Osteoblast (primary cell): ENCODE results near the gene KCTD2. TPM values are rescaled to one million over a fixed set of nuclear protein-coding genes. Genes with fewer than 3 reads are reported as not detected.
"Not testable (repeated sequence)": the region's sequence is repeated elsewhere in the genome, so short reads cannot be mapped to it uniquely, and the experiment has no call there.

ENCODE experiments used
- DNase-seq: peaks from one replicate; pipeline ENCODE4 v3.0.0; 2011; ENCODE audit warnings: low spot score, mixed read lengths; ENCODE audit not compliant: insufficient read length; ENCODE audit errors: missing footprints
- H2AFZ ChIP-seq: 2 replicates; pipeline ENCODE4 v1.6.0; 2011; ENCODE audit warnings: mild to moderate bottlenecking, low read length
- H3K27ac ChIP-seq: 2 replicates; pipeline ENCODE4 v1.5.1; 2011; ENCODE audit warnings: mild to moderate bottlenecking, low read depth, low read length, moderate library complexity
- H3K27me3 ChIP-seq: 2 replicates; pipeline ENCODE4 v1.6.0; 2012; ENCODE audit warnings: mild to moderate bottlenecking, control low read depth, inconsistent platforms, low read length, moderate library complexity; ENCODE audit not compliant: insufficient read depth
- H3K36me3 ChIP-seq: 2 replicates; pipeline ENCODE4 v1.5.1; 2011; ENCODE audit warnings: mild to moderate bottlenecking, low read length, control low read depth, moderate library complexity; ENCODE audit not compliant: insufficient read depth
- H3K4me1 ChIP-seq: 2 replicates; pipeline ENCODE4 v1.5.1; 2011; ENCODE audit warnings: mild to moderate bottlenecking, low read length, control low read depth, moderate library complexity; ENCODE audit not compliant: insufficient read depth
- H3K4me2 ChIP-seq: 2 replicates; pipeline ENCODE4 v1.6.0; 2011; ENCODE audit warnings: mild to moderate bottlenecking, low read length; ENCODE audit not compliant: insufficient read depth
- H3K4me3 ChIP-seq: fragments of 200-600 bp; sonication (generic); 3 replicates; pipeline ENCODE4 v1.5.1; 2012; ENCODE audit warnings: mild to moderate bottlenecking, low read length, inconsistent platforms; ENCODE audit not compliant: insufficient read depth
- H3K79me2 ChIP-seq: 2 replicates; pipeline ENCODE4 v1.6.0; 2012; ENCODE audit warnings: mild to moderate bottlenecking, low read length, control low read depth, inconsistent platforms; ENCODE audit not compliant: insufficient read depth
- H3K9me3 ChIP-seq: 2 replicates; pipeline ENCODE4 v1.5.1; 2011; ENCODE audit warnings: low read depth, low read length, control low read depth
- H4K20me1 ChIP-seq: 2 replicates; pipeline ENCODE4 v1.6.0; 2012; ENCODE audit warnings: mild to moderate bottlenecking, low read length, control low read depth; ENCODE audit not compliant: insufficient read depth
- total RNA-seq: library from RNA; depleted of rRNA; stranded (reverse); fragments of >200 nt; gene quantifications from 2 replicates; pipeline ENCODE4 v1.2.3, GENCODE V29; 2012
- TF ChIP-seq, protein P1 (sequence below): IDR thresholded peaks from 2 replicates; pipeline ENCODE4 v1.5.1; 2011; ENCODE audit warnings: mild to moderate bottlenecking, low read depth, low read length, moderate library complexity; ENCODE audit errors: extremely low read depth

Gene KCTD2
- total RNA-seq, 1 donor: 20.3 TPM

DNA sequence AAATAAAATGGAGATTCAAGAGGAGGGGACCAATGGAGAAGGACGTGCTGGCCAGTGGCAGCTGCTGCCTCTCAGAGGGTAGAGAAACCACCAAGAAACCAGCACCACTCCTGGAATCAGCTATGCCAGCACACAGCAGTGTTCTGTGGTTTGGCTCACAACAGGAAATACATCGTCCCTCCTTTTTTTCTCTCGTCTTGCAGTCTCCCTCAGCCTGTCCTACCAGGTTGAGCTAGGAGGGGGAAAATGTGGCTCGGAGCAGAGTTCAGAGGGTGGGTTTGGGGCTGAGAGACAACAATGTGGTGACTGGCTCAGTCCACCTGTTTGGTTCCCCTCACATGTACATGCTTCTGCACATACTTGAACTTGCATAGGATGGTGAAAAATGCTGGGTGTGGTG, 20.8 kb downstream of the KCTD2 start:
- peak; percentile 75 for DNase-seq
- Histone ChIP-seq H3K27ac (no peak overlapping the region), H3K27me3 (no peaks in the 10 kb centered on the region), H3K9me3 (no peaks in the 10 kb centered on the region), H2AFZ (no peak overlapping the region), H4K20me1 (peaks cover 5% of the 10 kb centered on the region), H3K4me2 (no peak overlapping the region), H3K4me3 (no peak overlapping the region), H3K4me1 (peaks cover 3% of the 10 kb centered on the region), H3K79me2 (no peaks in the 10 kb centered on the region), H3K36me3 (peaks cover 22% of the 10 kb centered on the region)
- TF ChIP-seq, protein P1, sequence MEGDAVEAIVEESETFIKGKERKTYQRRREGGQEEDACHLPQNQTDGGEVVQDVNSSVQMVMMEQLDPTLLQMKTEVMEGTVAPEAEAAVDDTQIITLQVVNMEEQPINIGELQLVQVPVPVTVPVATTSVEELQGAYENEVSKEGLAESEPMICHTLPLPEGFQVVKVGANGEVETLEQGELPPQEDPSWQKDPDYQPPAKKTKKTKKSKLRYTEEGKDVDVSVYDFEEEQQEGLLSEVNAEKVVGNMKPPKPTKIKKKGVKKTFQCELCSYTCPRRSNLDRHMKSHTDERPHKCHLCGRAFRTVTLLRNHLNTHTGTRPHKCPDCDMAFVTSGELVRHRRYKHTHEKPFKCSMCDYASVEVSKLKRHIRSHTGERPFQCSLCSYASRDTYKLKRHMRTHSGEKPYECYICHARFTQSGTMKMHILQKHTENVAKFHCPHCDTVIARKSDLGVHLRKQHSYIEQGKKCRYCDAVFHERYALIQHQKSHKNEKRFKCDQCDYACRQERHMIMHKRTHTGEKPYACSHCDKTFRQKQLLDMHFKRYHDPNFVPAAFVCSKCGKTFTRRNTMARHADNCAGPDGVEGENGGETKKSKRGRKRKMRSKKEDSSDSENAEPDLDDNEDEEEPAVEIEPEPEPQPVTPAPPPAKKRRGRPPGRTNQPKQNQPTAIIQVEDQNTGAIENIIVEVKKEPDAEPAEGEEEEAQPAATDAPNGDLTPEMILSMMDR: no peak

DNA sequence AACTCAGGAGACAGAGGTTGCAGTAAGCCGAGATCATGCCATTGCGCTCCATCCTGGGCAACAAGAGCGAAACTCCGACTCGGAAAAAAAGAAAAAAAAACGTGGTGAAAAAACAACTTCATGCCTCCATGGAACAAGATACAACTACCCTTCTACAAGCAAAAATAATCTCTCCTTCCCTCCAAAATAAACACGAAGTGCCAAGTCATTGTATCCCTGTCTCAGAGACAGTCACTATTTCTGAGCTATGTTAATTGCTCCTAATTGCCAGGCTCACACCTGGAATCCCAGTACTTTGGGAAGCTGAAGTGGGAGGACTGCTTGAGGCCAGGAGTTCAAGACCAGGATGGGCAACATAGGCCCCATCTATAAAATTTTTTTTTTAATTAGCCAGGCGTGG, 21.7 kb downstream of the KCTD2 start:
- no peaks in the 10 kb centered on the region for H3K79me2 ChIP-seq
- TF ChIP-seq, protein P1: no peak
- H3K36me3 ChIP-seq: peaks cover 13% of the 10 kb centered on the region
- no peaks in the 10 kb centered on the region for H3K9me3 ChIP-seq
- no peak overlapping the region for H2AFZ ChIP-seq
- H3K4me2 ChIP-seq: no peak overlapping the region
- no peaks in the 10 kb centered on the region for H3K27me3 ChIP-seq
- peaks cover 3% of the 10 kb centered on the region for H3K4me1 ChIP-seq
- H3K4me3 ChIP-seq: no peak overlapping the region
- DNase-seq: peak; percentile 9
- H3K27ac ChIP-seq: no peak overlapping the region
- H4K20me1 ChIP-seq: peaks cover 3% of the 10 kb centered on the region

DNA sequence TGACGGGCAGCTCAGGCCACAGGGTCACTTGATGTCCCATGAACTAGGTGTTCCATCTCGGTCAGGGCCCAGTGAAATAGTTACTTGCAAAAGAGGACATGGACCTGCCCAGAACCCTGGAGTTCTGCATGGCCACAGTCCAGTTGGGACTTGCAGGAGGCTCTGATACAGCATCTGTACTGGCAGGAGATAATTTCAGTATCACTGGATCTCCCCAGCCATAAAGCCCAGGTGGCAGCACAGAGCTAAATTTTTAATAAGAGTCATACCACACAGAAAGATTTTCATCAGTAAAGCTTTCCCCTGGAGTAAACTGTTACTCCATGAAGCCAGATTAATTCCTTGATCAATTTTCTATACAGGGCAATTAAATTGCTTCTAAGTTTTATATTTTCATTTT, 22.8 kb downstream of the KCTD2 start:
- Histone ChIP-seq H3K9me3 (no peaks in the 10 kb centered on the region), H4K20me1 (no peaks in the 10 kb centered on the region), H3K4me2 (no peak overlapping the region), H3K36me3 (peaks cover 3% of the 10 kb centered on the region), H3K27me3 (no peaks in the 10 kb centered on the region), H3K4me3 (no peak overlapping the region), H3K4me1 (peaks cover 3% of the 10 kb centered on the region), H3K79me2 (no peaks in the 10 kb centered on the region), H3K27ac (no peak overlapping the region), H2AFZ (no peak overlapping the region)
- DNase-seq: peak; percentile 91
- TF ChIP-seq, protein P1: peak; percentile 52

DNA sequence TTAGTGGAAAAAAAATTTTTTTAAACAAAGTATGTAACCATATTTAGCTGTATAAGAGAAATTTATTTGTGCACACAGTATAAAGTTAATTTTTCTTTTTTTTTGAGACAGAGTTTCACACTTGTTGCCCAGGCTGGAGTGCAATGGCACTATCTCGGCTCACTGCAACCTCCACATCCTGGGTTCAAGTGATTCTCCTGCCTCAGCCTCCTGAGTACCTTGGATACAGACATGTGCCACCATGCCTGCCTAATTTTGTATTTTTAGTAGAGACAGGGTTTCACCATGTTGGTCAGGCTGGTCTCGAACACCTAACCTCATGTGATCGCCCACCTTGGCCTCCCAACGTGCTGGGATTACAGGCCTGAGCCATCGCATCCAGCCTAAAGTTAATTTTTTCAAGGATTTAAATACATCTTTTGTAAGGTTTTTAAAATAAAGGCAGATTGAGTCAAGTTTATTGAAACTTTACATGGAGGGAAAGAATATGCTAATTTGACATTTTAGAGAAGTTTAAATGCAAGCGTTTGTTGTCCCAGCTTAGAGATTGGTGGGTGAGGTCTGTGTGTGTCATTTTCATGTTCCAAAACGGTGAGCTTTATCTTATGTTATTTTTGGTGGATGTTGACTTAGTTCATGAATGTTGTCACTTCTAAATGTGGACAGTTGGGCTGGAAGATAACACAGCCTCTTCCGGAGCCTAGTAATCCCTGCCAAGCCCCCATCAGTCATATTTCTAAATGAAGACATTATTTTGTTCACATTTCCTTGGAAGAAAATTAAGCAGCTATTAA, 24.6 kb downstream of the KCTD2 start:
- not testable (repeated sequence) for H3K36me3 ChIP-seq, H3K4me2 ChIP-seq, H3K4me3 ChIP-seq, H3K9me3 ChIP-seq, H2AFZ ChIP-seq, H3K79me2 ChIP-seq, H3K27ac ChIP-seq, H3K27me3 ChIP-seq, H4K20me1 ChIP-seq, H3K4me1 ChIP-seq
- peak; percentile 61 for DNase-seq

DNA sequence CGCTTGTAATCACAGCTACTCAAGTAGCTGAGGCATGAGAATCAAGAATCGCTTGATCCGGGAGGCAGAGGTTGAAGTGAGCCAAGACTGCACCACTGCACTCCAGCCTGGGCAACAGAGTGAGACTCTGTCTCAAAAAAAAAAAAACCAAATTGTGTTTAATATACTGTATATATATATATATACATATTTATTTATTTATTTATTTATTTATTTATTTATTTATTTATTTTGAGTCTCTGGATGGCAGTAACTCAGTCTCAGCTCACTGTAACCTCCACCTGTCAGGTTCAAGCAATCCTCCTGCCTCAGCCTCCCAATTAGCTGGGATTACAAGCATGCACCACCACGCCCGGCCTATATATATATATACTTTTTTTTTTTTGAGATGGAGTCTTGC, 25.9 kb downstream of the KCTD2 start:
- H3K27ac ChIP-seq, H3K27me3 ChIP-seq, H3K79me2 ChIP-seq, H2AFZ ChIP-seq, H3K36me3 ChIP-seq, H4K20me1 ChIP-seq, DNase-seq, H3K4me2 ChIP-seq, H3K4me1 ChIP-seq, H3K4me3 ChIP-seq, H3K9me3 ChIP-seq: not testable (repeated sequence)
